ENCODE results near the gene PPP6R3.
"Not testable (repeated sequence)": the region's sequence is repeated elsewhere in the genome, so short reads cannot be mapped to it uniquely, and the experiment has no call there.

PPP6R3 gene

GRCh38 chr11:68460741-68461574 lies at the start of gene PPP6R3:
Gene PPP6R3, plus strand, starts transcription at chr11:68460752. Its CDS starts 76,913 bp downstream, at chr11:68537665.
- no peak for DNase-seq

GRCh38 chr11:68411501-68411991 lies 49.0 kb upstream of the PPP6R3 start:
- DNase-seq = no peak

- DNase-seq = no peak
Measured at GRCh38 chr11:68412593-68413475, 47.7 kb upstream of the PPP6R3 start.

GRCh38 chr11:68413591-68413999 lies 47.0 kb upstream of the PPP6R3 start:
- no peak for DNase-seq

- no peak for DNase-seq
Measured at GRCh38 chr11:68414496-68415221, 45.9 kb upstream of the PPP6R3 start.

GRCh38 chr11:68416070-68416578 lies 44.4 kb upstream of the PPP6R3 start:
- DNase-seq = no peak

- DNase-seq = no peak
Measured at GRCh38 chr11:68418648-68419047, 41.9 kb upstream of the PPP6R3 start.

GRCh38 chr11:68420171-68420570 lies 40.4 kb upstream of the PPP6R3 start:
- no peak for DNase-seq

GRCh38 chr11:68423481-68423880 lies 37.1 kb upstream of the PPP6R3 start:
- no peak for DNase-seq

GRCh38 chr11:68424101-68424632 lies 36.4 kb upstream of the PPP6R3 start:
- DNase-seq = no peak

- DNase-seq = no peak
Measured at GRCh38 chr11:68424981-68425865, 35.3 kb upstream of the PPP6R3 start.

- no peak for DNase-seq
Measured at GRCh38 chr11:68425866-68426380, 34.6 kb upstream of the PPP6R3 start.

- no peak for DNase-seq
Measured at GRCh38 chr11:68429661-68430060, 30.9 kb upstream of the PPP6R3 start.

- DNase-seq = no peak
Measured at GRCh38 chr11:68430384-68430783, 30.2 kb upstream of the PPP6R3 start.

- DNase-seq = no peak
Measured at GRCh38 chr11:68430801-68431200, 29.8 kb upstream of the PPP6R3 start.

- no peak for DNase-seq
Measured at GRCh38 chr11:68431984-68432645, 28.4 kb upstream of the PPP6R3 start.

GRCh38 chr11:68432874-68433273 lies 27.7 kb upstream of the PPP6R3 start:
- DNase-seq = no peak

- DNase-seq = no peak
Measured at GRCh38 chr11:68433541-68433940, 27.0 kb upstream of the PPP6R3 start.

- not testable (repeated sequence) for DNase-seq
Measured at GRCh38 chr11:68434159-68434558, 26.4 kb upstream of the PPP6R3 start.

GRCh38 chr11:68436162-68436888 lies 24.2 kb upstream of the PPP6R3 start:
- DNase-seq = no peak
